ENCODE data around the gene SCUBE1. TPM values are rescaled to one million over a fixed set of nuclear protein-coding genes. Genes with fewer than 3 reads are reported as not detected.

The SCUBE1 gene
- total and polyA plus RNA-seq, 8 donors, result 0.31 to 8.0 (median 1.8) TPM

- intact Hi-C loops (cut with DNase I; ENCODE audit: low total_unique reads), result loop anchor here (5.0 to 10.0 kb wide), 2 partner anchors 73 to 111 kb away; no protein-coding TSS in a partner anchor
- Histone ChIP-seq H3K27ac (no peak overlapping the region), H3K27me3 (peaks cover 0 to 8% (median 6%) of the 10 kb centered on the region in 3 donors), H3K36me3 (no peaks in the 10 kb centered on the region), H3K4me3 (no peak overlapping the region), H3K4me1 (peaks cover 0 to 23% (median 3%) of the 10 kb centered on the region in 4 donors), H3K9me3 (no peaks in the 10 kb centered on the region)
- WGBS, 5 donors, result 20 to 27% (median 21%) methylated on average over 9 of the region's 9 CpGs
- DNase-seq, result peak; percentile 47 to 83
- TF ChIP-seq POLR2A (IDR thresholded peaks at IDR 0.05) (no peak), CTCF (IDR thresholded peaks at IDR 0.05) (peak in 5 of 7 experiments; percentile 35 to 91 (median 72))
Measured at GRCh38 chr22:43273902-43274484, 69.2 kb downstream of the SCUBE1 start.

GRCh38 chr22:43272869-43273318 lies 70.3 kb downstream of the SCUBE1 start:
- intact Hi-C loops (cut with DNase I; ENCODE audit: low total_unique reads), result loop anchor here (5.0 to 10.0 kb wide), 2 partner anchors 74 to 112 kb away; no protein-coding TSS in a partner anchor
- DNase-seq, result no peak
- H3K27me3 ChIP-seq, result peaks cover 0 to 12% (median 11%) of the 10 kb centered on the region in 3 donors
- H3K9me3 ChIP-seq, result no peaks in the 10 kb centered on the region
- peak overlapping the region in 1 of 5 donors; percentile 3 for H3K27ac ChIP-seq
- no peak for TF ChIP-seq POLR2AphosphoS5 (IDR thresholded peaks at IDR 0.05)
- TF ChIP-seq CTCF (IDR thresholded peaks at IDR 0.05), result no peak
- no peak for TF ChIP-seq EP300 (IDR thresholded peaks at IDR 0.05)
- no peak for TF ChIP-seq POLR2A (IDR thresholded peaks at IDR 0.05)
- H3K4me3 ChIP-seq, result no peak overlapping the region
- H3K4me1 ChIP-seq, result peaks cover 0 to 13% (median under 1%) of the 10 kb centered on the region in 4 donors
- no peaks in the 10 kb centered on the region for H3K36me3 ChIP-seq
- 42 to 65% (median 49%) methylated on average over 9 to 12 of the region's 12 CpGs for WGBS, 5 donors

GRCh38 chr22:43272301-43272700 lies 70.9 kb downstream of the SCUBE1 start:
- peaks cover 0 to 17% (median 14%) of the 10 kb centered on the region in 3 donors for H3K27me3 ChIP-seq
- H3K4me1 ChIP-seq, result peaks cover 0 to 12% (median 0%) of the 10 kb centered on the region in 4 donors
- peak overlapping the region in 1 of 5 donors; percentile 3 for H3K27ac ChIP-seq
- 57 to 68% (median 59%) methylated on average over 12 of the region's 12 CpGs for WGBS, 5 donors
- no peak for DNase-seq
- H3K9me3 ChIP-seq, result no peaks in the 10 kb centered on the region
- intact Hi-C loops (cut with DNase I; ENCODE audit: low total_unique reads), result loop anchor here (5.0 to 10.0 kb wide), 2 partner anchors 75 to 112 kb away; no protein-coding TSS in a partner anchor
- no peaks in the 10 kb centered on the region for H3K36me3 ChIP-seq
- no peak overlapping the region for H3K4me3 ChIP-seq
- TF ChIP-seq CTCF (IDR thresholded peaks at IDR 0.05) (no peak), EP300 (IDR thresholded peaks at IDR 0.05) (no peak)

- H3K27me3 ChIP-seq, result peaks cover 0 to 28% (median 14%) of the 10 kb centered on the region in 3 donors
- TF ChIP-seq CTCF (IDR thresholded peaks at IDR 0.05) (no peak), POLR2AphosphoS5 (IDR thresholded peaks at IDR 0.05) (no peak), POLR2A (IDR thresholded peaks at IDR 0.05) (no peak), EP300 (IDR thresholded peaks at IDR 0.05) (no peak)
- no peaks in the 10 kb centered on the region for H3K36me3 ChIP-seq
- DNase-seq, result no peak
- H3K27ac ChIP-seq, result no peak overlapping the region
- H3K9me3 ChIP-seq, result no peaks in the 10 kb centered on the region
- 87 to 95% (median 91%) methylated on average over 7 of the region's 7 CpGs for whole genome bisulfite sequencing, 5 donors
- intact Hi-C loops (cut with DNase I; ENCODE audit: low total_unique reads), result loop anchor here (5.0 to 10.0 kb wide), 2 partner anchors 76 to 114 kb away; no protein-coding TSS in a partner anchor
- H3K4me1 ChIP-seq, result peaks cover 0 to 12% (median 0%) of the 10 kb centered on the region in 4 donors
- no peak overlapping the region for H3K4me3 ChIP-seq
Measured at GRCh38 chr22:43270949-43271348, 72.2 kb downstream of the SCUBE1 start.
